Measurements from ENCODE around the gene PIK3CD. TPM values are rescaled to one million over a fixed set of nuclear protein-coding genes. Genes with fewer than 3 reads are reported as not detected.

PIK3CD gene
- total and polyA plus RNA-seq, 2 of the 8 experiments (the other 6 are each of a cell fraction or from before 2014, with no cell fraction given): 20.6 to 24.1 TPM

DNA sequence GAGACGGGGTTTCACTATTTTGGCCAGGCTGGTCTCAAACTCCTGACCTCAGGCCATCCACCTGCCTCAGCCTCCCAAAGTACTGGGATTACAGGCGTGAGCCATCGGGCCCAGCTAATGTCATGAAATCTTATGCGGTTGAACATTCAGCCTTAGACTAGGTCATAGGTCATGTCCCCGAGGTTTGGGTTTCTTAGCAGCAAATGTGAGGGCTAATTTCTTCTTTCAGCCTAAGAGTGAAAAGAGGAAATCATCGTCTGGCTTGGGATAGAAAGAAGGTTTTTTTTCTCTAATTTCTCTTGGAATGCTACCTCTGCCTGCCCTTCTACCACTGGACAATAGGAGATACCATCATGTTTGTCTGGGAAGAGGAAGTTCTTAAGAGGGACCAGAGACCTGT, 18.0 kb upstream of the PIK3CD start (continued):
- TF ChIP-seq HDAC6 (IDR thresholded peaks at IDR 0.05; ENCODE audit: low read depth, low read length) (no peak), RFX5 (IDR thresholded peaks at IDR 0.05; ENCODE audit: borderline replicate concordance, low read depth, low read length) (no peak), CTBP2 (IDR thresholded peaks at IDR 0.05; ENCODE audit: borderline replicate concordance, insufficient read depth, insufficient read length, low read length) (no peak), EP300 (IDR thresholded peaks at IDR 0.05; ENCODE audit: borderline replicate concordance in 1 of 2, low read depth in 2 of 2, low read length in 2 of 2) (no peak), SRF (IDR thresholded peaks at IDR 0.05; ENCODE audit: low read depth, low read length) (no peak)
- TF ChIP-seq, protein P1, sequence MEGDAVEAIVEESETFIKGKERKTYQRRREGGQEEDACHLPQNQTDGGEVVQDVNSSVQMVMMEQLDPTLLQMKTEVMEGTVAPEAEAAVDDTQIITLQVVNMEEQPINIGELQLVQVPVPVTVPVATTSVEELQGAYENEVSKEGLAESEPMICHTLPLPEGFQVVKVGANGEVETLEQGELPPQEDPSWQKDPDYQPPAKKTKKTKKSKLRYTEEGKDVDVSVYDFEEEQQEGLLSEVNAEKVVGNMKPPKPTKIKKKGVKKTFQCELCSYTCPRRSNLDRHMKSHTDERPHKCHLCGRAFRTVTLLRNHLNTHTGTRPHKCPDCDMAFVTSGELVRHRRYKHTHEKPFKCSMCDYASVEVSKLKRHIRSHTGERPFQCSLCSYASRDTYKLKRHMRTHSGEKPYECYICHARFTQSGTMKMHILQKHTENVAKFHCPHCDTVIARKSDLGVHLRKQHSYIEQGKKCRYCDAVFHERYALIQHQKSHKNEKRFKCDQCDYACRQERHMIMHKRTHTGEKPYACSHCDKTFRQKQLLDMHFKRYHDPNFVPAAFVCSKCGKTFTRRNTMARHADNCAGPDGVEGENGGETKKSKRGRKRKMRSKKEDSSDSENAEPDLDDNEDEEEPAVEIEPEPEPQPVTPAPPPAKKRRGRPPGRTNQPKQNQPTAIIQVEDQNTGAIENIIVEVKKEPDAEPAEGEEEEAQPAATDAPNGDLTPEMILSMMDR (IDR thresholded peaks at IDR 0.05; ENCODE audit: control extremely low read depth in 1 of 3, insufficient read depth in 1 of 3, low read depth in 1 of 3, low read length in 3 of 3): no peak

Data from H1 (cell line).